A549 (cell line): ENCODE results near the gene CEP164. TPM values are rescaled to one million over a fixed set of nuclear protein-coding genes. Genes with fewer than 3 reads are reported as not detected.

ENCODE experiments used
- ATAC-seq, 2 experiments: fragments of 200-7000 bp in 1 of 2; fragments of >200 bp in 1 of 2; cut with Nextera tagmentation in 1 of 2; cut with Tn5 transposase in 1 of 2; 3 replicates each; pipeline versions ENCODE4 v1.8.0 to v1.9.1; 2018 to 2020; ENCODE audit warnings: mild to moderate bottlenecking in 1 of 2, moderate library complexity in 1 of 2
- CTCF ChIA-PET: fragments of 300-600 bp; sonication (Branson Sonifier 250); formaldehyde crosslinking; extraction: SDS; loops from one replicate; lab custom pipeline; 2021; ENCODE audit warnings: antibody characterized with exemption, inconsistent platforms; lab: Yijun Ruan, JAX
- POLR2A ChIA-PET: fragments of 350-600 bp; formaldehyde crosslinking; extraction: SDS; loops from one replicate; lab custom pipeline; 2021; ENCODE audit warnings: antibody characterized with exemption, inconsistent platforms; lab: Yijun Ruan, JAX
- DNase-seq, 2 experiments: peaks; one replicate each; pipeline versions ENCODE4 v3.0.0 to v3.0.0-alpha.2; 2011 to 2016; ENCODE audit warnings: low read depth in 1 of 2, low spot score in 1 of 2
- FAIRE-seq: peaks from 2 replicates; lab custom pipeline; 2011; peaks lifted over from hg19 to GRCh38; lab: Jason Lieb, UNC
- H3K27ac ChIP-seq, 2 experiments: fragments of >200 bp; sonication (Bioruptor Twin); formaldehyde crosslinking; 3 replicates each; pipeline ENCODE4 v1.5.1; 2016 to 2017
- H3K4me1 ChIP-seq: fragments of >200 bp; sonication (Bioruptor Twin); formaldehyde crosslinking; 3 replicates; pipeline ENCODE4 v1.6.1; 2016
- H3K4me2 ChIP-seq: fragments of >200 bp; sonication (Bioruptor Twin); formaldehyde crosslinking; 3 replicates; pipeline ENCODE4 v1.6.1; 2016
- H3K4me3 ChIP-seq: fragments of >200 bp; sonication (Bioruptor Twin); formaldehyde crosslinking; 3 replicates; pipeline ENCODE4 v1.5.1; 2016
- H3K9me3 ChIP-seq: fragments of >200 bp; sonication (Bioruptor Twin); formaldehyde crosslinking; 3 replicates; pipeline ENCODE4 v1.6.1; 2016
- BCL3 ChIP-seq: fragments of >200 bp; sonication (Bioruptor Twin); formaldehyde crosslinking; IDR thresholded peaks from 3 replicates; pipeline ENCODE4 v1.6.1; 2016
- BHLHE40 ChIP-seq: IDR thresholded peaks from 2 replicates; pipeline ENCODE4 v1.6.1; 2012; ENCODE audit warnings: low read depth, low read length, inconsistent platforms
- CBX2 ChIP-seq: fragments of 200-600 bp; sonication (generic); IDR thresholded peaks from 2 replicates; pipeline ENCODE4 v1.6.1; 2016; ENCODE audit warnings: low read depth, mild to moderate bottlenecking, borderline replicate concordance
- CHD4 ChIP-seq: fragments of 200-600 bp; sonication (generic); IDR thresholded peaks from 2 replicates; pipeline ENCODE4 v1.6.1; 2016; ENCODE audit warnings: antibody characterized with exemption, mild to moderate bottlenecking, borderline replicate concordance
- EHF ChIP-seq: fragments of 250-450 bp; sonication (Bioruptor Pico); IDR thresholded peaks from 2 replicates; pipeline ENCODE4 v1.5.0; 2020; ENCODE audit warnings: mild to moderate bottlenecking
- EP300 ChIP-seq, 2 experiments: fragments of >200 bp; sonication (Bioruptor Twin); formaldehyde crosslinking; IDR thresholded peaks; 2 replicates in 1 of 2; 3 replicates in 1 of 2; pipeline ENCODE4 v1.6.1; 2016 to 2017
- ESRRA ChIP-seq: fragments of 150-350 bp; IDR thresholded peaks from 2 replicates; pipeline ENCODE4 v1.6.1; 2014; ENCODE audit warnings: mild to moderate bottlenecking, low read length, borderline replicate concordance
- FOSL2 ChIP-seq, 2 experiments: fragments of 450-650 bp in 1 of 2; fragments of >200 bp in 1 of 2; sonication (Bioruptor Twin) in 1 of 2; formaldehyde crosslinking; IDR thresholded peaks; 2 replicates each; pipeline versions ENCODE4 v1.5.0 to v1.6.1; 2016 to 2020; ENCODE audit warnings: mild to moderate bottlenecking in 1 of 2, moderate library complexity in 1 of 2
- HDAC2 ChIP-seq: fragments of 200-600 bp; sonication (generic); IDR thresholded peaks from 2 replicates; pipeline ENCODE4 v1.6.1; 2016
- HOXB13 ChIP-seq: fragments of 250-450 bp; sonication (Bioruptor Pico); IDR thresholded peaks from 2 replicates; pipeline ENCODE4 v1.5.0; 2020; ENCODE audit warnings: low read depth, mild to moderate bottlenecking, moderate library complexity
- JUNB ChIP-seq: fragments of >200 bp; sonication (Bioruptor Twin); formaldehyde crosslinking; IDR thresholded peaks from 2 replicates; pipeline ENCODE4 v1.6.1; 2016
- KDM1A ChIP-seq: fragments of 200-600 bp; sonication (generic); IDR thresholded peaks from 2 replicates; pipeline ENCODE4 v1.6.1; 2016; ENCODE audit warnings: low read depth, mild to moderate bottlenecking
- MAFK ChIP-seq: fragments of 450-650 bp; IDR thresholded peaks from 2 replicates; pipeline ENCODE4 v1.6.1; 2014; ENCODE audit not compliant: partially characterized antibody
- MYC ChIP-seq: IDR thresholded peaks from 2 replicates; pipeline ENCODE4 v1.6.1; 2012; ENCODE audit warnings: mild to moderate bottlenecking, inconsistent platforms, low read length, improper control_type of control experiment, borderline replicate concordance
- NFE2L2 ChIP-seq: fragments of 150-350 bp; conservative IDR thresholded peaks from 2 replicates; pipeline ENCODE4 v1.6.1; 2014; ENCODE audit warnings: low read length
- NPAS2 ChIP-seq: fragments of 250-450 bp; sonication (Bioruptor Pico); IDR thresholded peaks from 2 replicates; pipeline ENCODE4 v1.8.0; 2022; ENCODE audit warnings: mild to moderate bottlenecking, moderate library complexity, borderline replicate concordance
- NR3C1 ChIP-seq: fragments of >200 bp; sonication (Bioruptor Twin); formaldehyde crosslinking; IDR thresholded peaks from 3 replicates; pipeline ENCODE4 v1.6.1; 2017
- POLR2AphosphoS2 ChIP-seq: conservative IDR thresholded peaks from 2 replicates; pipeline ENCODE4 v1.6.1; 2012; ENCODE audit warnings: low read length, improper control_type of control experiment, inconsistent platforms
- RNF2 ChIP-seq: fragments of 200-600 bp; sonication (generic); IDR thresholded peaks from 2 replicates; pipeline ENCODE4 v1.6.1; 2016; ENCODE audit warnings: low read depth, mild to moderate bottlenecking, antibody characterized with exemption, moderate library complexity, borderline replicate concordance
- SREBF2 ChIP-seq: fragments of 450-650 bp; IDR thresholded peaks from 2 replicates; pipeline ENCODE4 v1.6.1; 2014; ENCODE audit warnings: mild to moderate bottlenecking, moderate library complexity
- USF2 ChIP-seq: fragments of 450-650 bp; IDR thresholded peaks from 2 replicates; pipeline ENCODE4 v1.6.1; 2014; ENCODE audit warnings: antibody characterized with exemption
- ZC3H11A ChIP-seq: fragments of 450-650 bp; IDR thresholded peaks from 2 replicates; pipeline ENCODE4 v1.6.1; 2014; ENCODE audit warnings: antibody characterized with exemption, mild to moderate bottlenecking
- ZNF302 ChIP-seq: fragments of 250-450 bp; sonication (Bioruptor Pico); IDR thresholded peaks from 2 replicates; pipeline ENCODE4 v1.9.0; 2021; ENCODE audit warnings: inconsistent platforms, mild to moderate bottlenecking, moderate library complexity
- WGBS: methylation state at CpG from one replicate; pipeline ENCODE4 v1.1.6; 2017; ENCODE audit errors: missing lambda C conversion rate; 5-methylcytosine and 5-hydroxymethylcytosine counted together
- polyA plus RNA-seq, 4 experiments: library from polyadenylated mRNA; depleted of rRNA in 3 of 4; stranded (reverse); fragments of >200 nt; fragmentation: RNase III in 1 of 4; extraction: RNeasy Plus Mini Kit Qiagen cat#74134 plus additional on column Dnase treatment in 1 of 4; gene quantifications; 2 replicates in 3 of 4; 3 replicates in 1 of 4; pipeline ENCODE4 v1.2.3, GENCODE V29; 2011 to 2017

The CEP164 gene
- polyA plus RNA-seq, 2 of the 4 experiments (the other 2 are of a cell fraction) = 17.4 to 19.6 TPM

- Histone ChIP-seq H3K4me3 (no peak overlapping the region), H3K27ac (no peak overlapping the region), H3K4me1 (no peaks in the 10 kb centered on the region), H3K9me3 (no peaks in the 10 kb centered on the region), H3K4me2 (no peak overlapping the region)
- ChIA-PET CTCF (interaction anchor here (0.8 to 4.2 kb wide), 8 partner anchors 18 to 503 kb away, joined by 3 to 25 read pairs (median 4); no protein-coding TSS in a partner anchor), POLR2A (no interaction called here)
- DNase-seq = no peak
- FAIRE-seq = no peak
- 60% methylated on average over 8 of the region's 8 CpGs for WGBS
- no peak for ATAC-seq
- TF ChIP-seq CBX2 (no peak), HDAC2 (no peak), USF2 (no peak), JUNB (no peak), BCL3 (no peak), BHLHE40 (no peak), RNF2 (no peak), NFE2L2 (no peak), HOXB13 (no peak), ZNF302 (CRISPR knock-in tag) (no peak), NR3C1 (no peak), ESRRA (no peak), NPAS2 (CRISPR knock-in tag) (no peak), ZC3H11A (no peak)
Observed at GRCh38 chr11:117444256-117444655, 116.6 kb downstream of the CEP164 start.

- no peak for ATAC-seq
- H3K4me3 ChIP-seq = no peak overlapping the region
- no peaks in the 10 kb centered on the region for H3K4me1 ChIP-seq
- H3K27ac ChIP-seq = no peak overlapping the region
- TF ChIP-seq EP300 (IDR thresholded peaks at IDR 0.05) = no peak
- TF ChIP-seq EHF = no peak
- no peak for TF ChIP-seq BHLHE40
- TF ChIP-seq SREBF2 = no peak
- no peak for TF ChIP-seq NR3C1
- TF ChIP-seq MAFK = no peak
- no peak for TF ChIP-seq POLR2AphosphoS2
- TF ChIP-seq FOSL2 (IDR thresholded peaks at IDR 0.05) = no peak
- no peak for TF ChIP-seq FOSL2 (CRISPR knock-in tag; IDR thresholded peaks at IDR 0.05)
- no peak for TF ChIP-seq KDM1A
- no peak for TF ChIP-seq CHD4
- no peak for TF ChIP-seq MYC
- no peak for FAIRE-seq
- no peaks in the 10 kb centered on the region for H3K9me3 ChIP-seq
- 73% methylated on average over 12 of the region's 17 CpGs for WGBS
- DNase-seq = no peak
- ChIA-PET POLR2A (no interaction called here), CTCF (interaction anchor here (0.8 to 4.2 kb wide), 5 partner anchors 19 to 502 kb away, joined by 3 to 25 read pairs (median 5); no protein-coding TSS in a partner anchor)
- no peak overlapping the region for H3K4me2 ChIP-seq
Observed at GRCh38 chr11:117444711-117445658, 117.3 kb downstream of the CEP164 start.
